GM21526 (cell line): ENCODE measurements around the gene LEMD2.

Experiments used
- ATAC-seq: cut with Tn5 transposase; IDR thresholded peaks from one replicate; pipeline ENCODE4 v1.9.1; 2021; ENCODE audit warnings: moderate library complexity; ENCODE audit not compliant: unreplicated experiment, low FRiP score

Gene LEMD2

GRCh38 chr6:33777398-33778388, 11.2 kb downstream of the LEMD2 start:
- ATAC-seq: no peak

DNA sequence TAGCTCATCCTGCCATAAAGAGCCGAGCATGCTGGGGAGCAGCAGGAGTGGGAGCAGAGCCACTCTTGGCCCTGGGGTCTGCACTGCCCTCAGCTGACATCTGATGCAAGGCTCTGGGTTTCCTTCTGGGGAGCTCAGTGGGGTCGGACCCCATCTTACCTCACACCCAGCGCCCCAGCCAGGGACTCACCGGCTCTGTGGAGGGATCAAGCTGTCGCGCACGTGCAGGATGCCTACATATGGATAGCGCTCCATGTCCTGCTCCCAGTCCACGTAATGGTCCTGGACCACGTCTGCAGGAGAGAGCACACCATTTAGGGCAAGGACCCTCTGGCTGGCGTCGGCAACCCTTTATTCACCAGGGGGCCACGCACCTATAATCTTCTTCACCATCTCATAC, 12.2 kb downstream of the LEMD2 start:
- ATAC-seq: no peak

- no peak for ATAC-seq
Observed at GRCh38 chr6:33776186-33776585, 12.7 kb downstream of the LEMD2 start.

GRCh38 chr6:33774774-33775173, 14.2 kb downstream of the LEMD2 start:
- no peak for ATAC-seq

- no peak for ATAC-seq
Observed at GRCh38 chr6:33772902-33773472, 15.9 kb downstream of the LEMD2 start.

DNA sequence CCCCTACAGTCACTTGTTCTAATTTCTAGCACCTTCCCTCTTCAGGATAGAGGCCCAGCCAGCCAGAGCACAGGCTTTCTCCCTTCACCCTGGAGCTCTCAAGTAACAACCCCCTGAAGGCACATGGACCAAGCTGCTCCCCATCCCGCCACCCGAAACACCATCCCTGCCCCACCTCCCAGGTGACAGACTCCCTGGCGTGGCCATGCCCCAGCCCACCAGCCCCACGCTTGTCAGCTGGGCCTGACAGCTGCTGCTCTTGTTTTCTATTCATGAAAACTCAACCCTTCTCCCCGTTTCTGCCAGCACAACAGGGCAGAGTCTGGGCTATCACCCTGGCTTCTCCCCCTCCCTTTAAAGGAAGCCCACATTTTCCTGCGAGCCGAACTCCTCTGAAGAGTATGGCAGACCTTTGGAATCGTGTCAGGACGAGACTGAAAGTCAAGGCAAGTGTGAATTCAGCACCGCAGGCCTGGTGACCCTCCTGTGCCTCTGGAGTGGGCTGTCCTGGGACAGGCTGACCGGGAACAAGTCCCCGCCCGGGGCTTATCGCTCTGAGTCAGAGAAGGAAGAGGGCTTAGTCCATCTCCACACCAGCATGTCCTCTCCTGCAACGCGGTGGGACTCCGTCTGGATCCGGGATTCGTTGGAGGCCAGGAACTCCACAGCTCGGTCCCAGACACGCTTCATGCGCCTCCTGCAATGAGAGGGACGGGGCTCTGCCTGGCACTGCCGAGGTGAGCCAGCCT, 16.7 kb downstream of the LEMD2 start:
- ATAC-seq: no peak

- ATAC-seq: no peak
Observed at GRCh38 chr6:33771146-33772081, 17.5 kb downstream of the LEMD2 start.

DNA sequence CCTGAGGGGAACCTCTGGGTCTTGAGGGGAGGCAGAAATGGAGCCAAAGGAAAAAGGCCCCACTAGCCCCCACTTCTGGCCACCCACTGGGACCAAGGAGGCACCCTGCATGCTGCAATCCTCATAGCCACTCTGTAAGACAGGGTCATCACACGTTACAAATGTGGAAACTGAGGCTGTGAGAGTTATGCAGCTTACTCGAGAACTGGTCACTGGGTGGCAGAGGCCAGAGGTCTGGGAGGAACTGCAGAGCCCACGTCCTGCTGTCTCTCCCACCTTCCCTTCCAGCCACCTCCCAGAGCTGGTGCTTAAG, 18.1 kb downstream of the LEMD2 start:
- no peak for ATAC-seq

DNA sequence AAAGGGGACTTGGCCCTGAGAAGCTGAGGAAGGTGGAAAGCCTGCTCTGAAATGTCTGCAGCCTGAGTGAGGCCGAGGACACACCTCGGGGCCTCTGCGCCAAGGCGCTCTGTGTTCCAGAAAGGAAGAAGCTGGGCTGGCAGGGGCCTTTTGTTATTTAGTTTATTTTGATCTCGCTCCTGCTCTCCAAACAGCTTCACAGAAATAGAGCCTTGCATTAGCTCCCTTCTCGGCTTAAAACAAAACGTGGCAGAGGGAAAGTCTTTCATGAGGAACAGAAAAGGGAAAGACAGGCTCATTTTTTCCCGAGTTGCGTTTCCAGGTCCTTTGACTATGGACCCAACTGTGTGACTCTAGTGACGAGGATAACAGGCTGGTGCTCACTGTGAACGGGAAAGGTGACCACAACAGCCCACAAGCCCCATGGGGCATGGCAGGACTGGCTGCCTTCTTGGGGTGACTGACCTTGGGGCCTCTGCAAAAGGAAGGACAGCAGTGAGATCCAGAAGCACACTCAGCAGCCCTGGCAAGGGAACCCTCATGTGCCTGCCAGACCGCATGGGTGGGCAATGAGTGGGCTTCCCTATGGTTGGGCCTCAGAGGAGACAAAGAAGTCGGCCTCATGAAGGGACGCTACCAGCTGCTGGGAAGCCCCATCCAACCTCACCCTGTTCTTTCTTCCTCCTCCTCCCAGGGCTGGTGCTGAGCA, 18.7 kb downstream of the LEMD2 start:
- ATAC-seq: no peak

DNA sequence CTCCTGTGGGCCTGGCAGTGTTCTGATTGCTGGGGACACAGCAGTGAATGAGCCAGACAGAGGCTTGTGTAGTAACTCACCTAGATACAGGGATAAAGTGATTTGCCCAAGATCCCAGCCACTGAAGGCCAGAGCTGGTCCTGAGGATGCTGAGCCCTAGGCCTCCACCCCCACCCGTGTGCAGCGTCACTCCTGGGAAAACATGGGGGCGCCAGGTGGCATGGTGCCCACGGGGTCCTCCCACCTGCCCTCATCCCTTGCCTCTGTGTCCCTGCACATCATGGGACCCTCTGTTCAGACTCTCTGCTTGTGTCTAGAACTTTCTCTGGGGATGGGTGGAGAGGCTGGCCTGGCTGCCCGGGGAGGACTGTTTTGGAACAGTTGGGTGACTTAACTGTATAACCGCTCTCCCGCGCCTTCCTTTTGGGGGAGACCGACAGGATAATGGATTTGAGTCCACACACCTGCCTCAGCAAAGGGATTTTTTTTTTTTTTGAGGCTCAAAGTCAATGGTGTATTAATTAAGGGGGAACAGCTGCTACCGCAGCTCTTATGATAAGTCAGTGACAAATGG, 19.6 kb downstream of the LEMD2 start:
- ATAC-seq: no peak

DNA sequence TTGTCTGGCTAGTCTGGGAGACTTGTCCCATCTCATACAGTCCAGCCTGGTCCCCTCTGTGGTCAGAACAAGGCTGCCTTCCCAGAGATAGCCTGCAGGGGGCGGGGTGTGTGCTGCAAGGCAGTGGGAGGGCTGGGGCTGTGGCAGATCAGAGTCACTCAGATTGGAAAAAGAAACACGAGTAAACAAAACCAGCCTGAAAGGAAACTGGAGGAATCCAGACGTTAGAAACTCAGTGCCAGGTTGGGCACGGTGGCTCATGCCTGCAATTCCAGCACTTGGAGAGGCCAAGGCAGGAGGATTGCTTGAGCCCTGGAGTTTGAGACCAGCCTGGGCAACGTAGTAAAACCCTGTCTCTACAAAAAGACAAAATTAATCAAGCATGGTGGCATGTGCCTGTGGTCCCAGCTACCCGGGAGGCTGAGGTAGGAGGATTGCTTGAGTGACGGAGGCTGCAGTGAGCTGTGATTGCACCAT, 20.2 kb downstream of the LEMD2 start:
- no peak for ATAC-seq

- ATAC-seq: no peak
Observed at GRCh38 chr6:33766921-33767907, 21.7 kb downstream of the LEMD2 start.

DNA sequence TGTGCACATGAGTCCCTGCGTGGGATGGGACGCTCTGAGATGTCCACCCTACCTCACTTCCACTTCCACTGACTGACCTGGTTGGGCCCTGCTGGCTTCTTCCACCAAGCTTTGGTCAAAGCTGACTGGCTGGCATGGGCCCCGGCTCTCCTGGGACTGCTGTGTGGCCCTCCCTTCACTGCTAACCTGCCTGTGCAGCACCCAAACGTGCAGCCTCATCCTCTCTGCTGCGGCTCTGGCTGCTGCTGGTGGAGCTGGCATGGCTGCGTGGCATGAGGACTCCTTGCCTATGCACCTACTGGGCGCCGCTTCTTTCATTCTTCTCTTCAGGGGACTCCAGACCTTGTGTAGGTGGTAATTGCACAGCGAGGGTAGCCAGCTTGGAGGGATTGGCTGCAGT, 23.6 kb downstream of the LEMD2 start:
- ATAC-seq: no peak

DNA sequence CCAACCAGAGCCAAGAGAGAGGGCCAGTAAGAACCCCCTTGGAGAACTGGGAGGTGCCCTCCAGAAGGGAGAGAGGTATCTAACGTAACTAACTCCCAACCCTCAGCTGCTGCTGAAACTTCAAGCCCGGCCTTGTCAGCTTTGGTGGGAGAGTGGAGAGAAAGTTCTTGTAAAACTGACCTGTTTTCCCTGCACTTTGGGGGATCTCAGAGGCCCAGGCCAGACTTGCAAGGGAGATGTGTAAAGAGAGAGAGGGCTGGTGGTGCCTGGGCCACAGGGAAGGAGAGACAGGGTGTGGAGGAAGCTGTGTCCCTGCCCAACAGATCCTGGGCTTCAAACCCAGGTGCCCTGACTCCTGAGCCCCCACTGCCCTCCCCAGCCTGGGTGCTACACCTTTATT, 24.9 kb downstream of the LEMD2 start:
- no peak for ATAC-seq

- ATAC-seq: no peak
Observed at GRCh38 chr6:33763483-33763882, 25.4 kb downstream of the LEMD2 start.

GRCh38 chr6:33762713-33763112, 26.2 kb downstream of the LEMD2 start:
- no peak for ATAC-seq

DNA sequence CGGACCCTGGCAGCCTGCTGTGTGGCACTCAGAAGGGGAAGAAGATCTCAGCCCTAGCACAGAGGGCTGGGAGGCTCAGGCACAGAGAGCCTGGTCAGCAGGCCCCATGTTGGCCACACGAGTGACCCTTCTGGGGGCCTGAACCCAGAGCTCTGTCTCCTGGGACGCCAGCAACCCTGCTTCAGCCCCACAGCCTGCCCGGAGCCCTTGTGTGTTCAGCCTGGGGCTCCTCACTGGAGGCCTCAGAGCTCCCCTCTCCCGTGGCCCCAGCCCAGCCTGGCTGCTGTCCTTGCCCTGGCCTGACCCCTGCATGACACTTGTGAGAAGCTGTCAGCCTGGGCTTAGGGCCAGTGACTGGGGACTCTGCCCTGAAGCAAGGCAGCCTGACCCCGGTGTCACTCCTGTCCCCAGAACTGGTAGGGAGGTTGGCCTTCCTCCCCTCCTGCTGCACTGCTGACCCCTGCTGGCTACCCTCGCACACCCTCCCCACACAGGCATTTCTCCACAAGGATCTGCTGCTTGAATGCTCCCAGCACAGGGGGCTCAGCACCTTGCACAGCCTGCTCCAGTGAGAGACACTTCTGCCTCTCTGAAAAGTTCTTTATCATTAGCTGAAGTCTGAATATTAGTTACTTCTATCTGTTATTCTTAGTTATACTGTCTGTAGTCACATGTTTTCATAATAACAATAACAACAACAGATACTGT, 26.9 kb downstream of the LEMD2 start:
- ATAC-seq: no peak

DNA sequence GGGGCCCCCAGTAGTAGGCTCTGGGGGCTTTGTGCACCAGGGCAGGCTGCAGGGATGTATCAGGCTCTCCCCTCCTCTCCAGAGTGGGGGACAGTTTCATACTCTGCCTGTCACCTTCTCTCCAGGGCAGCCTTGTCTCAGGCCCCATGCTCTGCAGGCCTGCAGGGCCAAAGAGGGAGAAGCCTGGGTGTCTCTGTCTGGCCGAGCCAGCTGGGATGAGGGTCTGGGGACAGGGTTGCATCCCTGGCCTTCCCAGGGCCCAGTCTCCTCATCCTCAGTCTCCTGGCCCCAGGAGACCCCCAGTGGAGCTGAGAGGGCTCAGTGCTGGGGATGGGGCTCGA, 27.4 kb downstream of the LEMD2 start:
- ATAC-seq: no peak
